HPDE6-E6E7 (cell line): ENCODE measurements around the gene MS4A12.
"Not testable (repeated sequence)": the region's sequence is repeated elsewhere in the genome, so short reads cannot be mapped to it uniquely, and the experiment has no call there.

Source experiments
- DNase-seq: peaks from one replicate; pipeline ENCODE4 v3.0.0; 2011; ENCODE audit warnings: missing footprints; ENCODE audit errors: extremely low spot score

The MS4A12 gene

DNA sequence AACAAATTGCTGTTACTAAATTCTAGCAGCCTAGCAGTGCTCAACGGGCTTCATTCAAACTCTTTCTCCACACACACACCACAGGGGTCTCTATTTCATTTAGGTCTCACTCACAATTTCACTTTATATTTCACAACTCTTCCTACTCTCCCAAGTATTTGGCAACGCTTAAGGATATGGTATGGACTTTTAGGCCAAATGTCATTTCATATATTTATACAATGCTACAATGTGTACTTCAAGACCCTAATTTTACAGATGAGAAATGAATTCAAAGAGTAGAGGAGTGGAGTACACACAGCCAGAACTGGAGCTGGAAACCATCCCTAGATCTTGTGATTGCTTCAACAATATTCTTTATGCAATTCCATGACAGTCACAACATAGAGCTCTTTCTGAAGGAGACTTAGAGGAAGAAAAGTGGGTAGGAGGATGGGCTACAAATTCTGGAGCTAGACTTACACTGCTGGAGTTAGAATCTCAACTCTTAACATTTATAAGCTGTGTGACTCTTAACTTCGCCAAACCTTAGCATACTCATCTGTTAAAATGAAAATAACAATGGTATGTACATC, 20.2 kb downstream of the MS4A12 start:
- DNase-seq = no peak

DNA sequence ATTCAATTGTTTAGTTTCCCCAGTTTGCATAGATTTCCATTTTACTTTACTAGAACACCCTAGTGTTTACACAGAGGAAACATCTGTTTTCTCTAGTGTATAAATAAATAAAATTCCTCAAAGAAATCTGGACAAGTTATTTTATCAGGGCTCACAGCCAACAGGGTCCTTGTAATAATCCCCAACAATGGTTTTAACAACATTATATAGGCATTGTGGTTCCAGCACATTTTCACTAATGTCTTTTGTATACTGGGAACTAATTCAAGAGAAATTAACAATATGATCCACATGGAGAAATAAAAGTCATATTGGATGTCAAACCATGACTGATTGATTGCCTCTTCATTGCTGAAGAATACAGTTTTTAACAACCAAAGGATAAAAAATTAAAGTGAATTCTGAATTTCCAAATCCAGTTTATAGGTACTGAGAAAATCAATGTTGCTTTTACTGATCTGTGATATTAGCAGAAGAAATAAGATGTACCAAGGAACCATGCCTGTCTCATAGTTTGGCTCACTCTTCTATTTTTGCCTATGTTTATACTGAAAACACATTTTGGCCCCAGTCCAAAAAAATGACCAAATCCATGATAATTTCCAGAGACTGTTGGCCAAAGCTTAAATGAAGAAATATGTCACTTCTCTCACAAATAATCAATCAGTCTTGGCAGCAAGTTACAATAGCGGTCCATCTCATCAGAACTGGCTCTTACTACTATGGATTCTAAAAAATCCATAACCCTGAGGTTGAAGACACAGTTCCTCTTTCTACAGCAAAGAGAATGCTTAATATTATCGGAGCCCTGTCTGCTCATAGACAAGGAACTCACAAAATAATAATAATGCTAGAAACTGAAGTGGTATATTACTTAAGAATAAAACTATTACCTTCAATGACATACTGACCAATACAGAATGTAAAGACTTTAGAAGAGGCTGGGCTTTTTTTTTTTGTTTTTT, 21.2 kb downstream of the MS4A12 start:
- DNase-seq = no peak

DNA sequence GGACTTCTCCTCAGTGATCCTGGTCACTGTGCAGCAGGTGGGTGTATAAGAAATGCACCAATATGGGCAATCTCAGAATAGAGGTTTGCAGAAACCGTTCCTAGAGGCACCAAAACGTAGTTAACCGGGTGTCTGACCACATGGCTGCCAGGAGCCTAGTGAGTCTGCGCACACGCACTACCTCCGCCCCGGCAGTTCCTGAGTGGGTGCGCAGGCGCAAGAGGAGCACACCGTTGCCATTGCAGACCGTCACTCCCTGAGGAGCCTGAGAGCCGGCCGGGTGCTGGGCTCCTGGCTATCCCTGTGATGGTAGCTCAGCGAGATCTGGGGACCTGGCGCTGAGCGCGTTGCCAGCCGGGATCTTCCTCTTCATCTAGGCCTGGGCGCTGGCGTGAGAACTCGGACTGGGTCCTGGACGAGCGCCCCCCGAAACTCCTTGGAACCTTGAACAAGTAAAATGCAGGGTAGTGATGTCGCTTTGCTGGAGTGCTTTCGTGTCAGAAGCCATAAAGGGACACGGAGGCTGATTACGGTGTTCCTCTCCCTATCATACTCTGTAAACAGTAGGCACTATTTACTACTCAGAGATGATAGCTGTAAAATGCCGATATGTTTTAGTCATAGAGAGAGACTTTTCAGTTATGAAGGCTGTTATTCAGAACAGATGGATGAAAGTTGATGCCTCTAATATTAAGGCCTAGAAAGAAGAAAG, 22.7 kb downstream of the MS4A12 start, which contains the start of gene MS4A13:
TSS of gene MS4A13 (plus strand) at position 249 of the 712 bp plus-strand sequence. CDS start 2,692 bp downstream, outside the sequence.
- DNase-seq = no peak

DNA sequence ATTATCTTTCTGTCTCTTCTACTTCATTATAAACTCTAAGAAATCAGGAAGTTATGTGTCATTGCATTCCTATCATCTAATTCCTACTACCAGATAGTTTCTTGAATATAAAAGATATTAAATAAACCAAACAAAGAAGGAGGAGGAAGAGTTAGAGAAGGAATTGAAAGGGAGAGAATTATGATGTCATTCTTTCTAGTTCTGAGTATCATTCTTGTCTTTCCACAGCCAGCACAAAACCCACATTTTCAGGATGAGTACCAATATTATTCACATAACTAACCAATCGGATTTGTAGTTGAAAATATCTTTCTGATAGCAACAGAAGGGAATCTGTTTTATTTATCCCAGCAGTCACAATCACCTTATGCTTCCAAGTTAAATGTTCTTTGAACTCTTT, 35.9 kb downstream of the MS4A12 start:
- no peak for DNase-seq

DNA sequence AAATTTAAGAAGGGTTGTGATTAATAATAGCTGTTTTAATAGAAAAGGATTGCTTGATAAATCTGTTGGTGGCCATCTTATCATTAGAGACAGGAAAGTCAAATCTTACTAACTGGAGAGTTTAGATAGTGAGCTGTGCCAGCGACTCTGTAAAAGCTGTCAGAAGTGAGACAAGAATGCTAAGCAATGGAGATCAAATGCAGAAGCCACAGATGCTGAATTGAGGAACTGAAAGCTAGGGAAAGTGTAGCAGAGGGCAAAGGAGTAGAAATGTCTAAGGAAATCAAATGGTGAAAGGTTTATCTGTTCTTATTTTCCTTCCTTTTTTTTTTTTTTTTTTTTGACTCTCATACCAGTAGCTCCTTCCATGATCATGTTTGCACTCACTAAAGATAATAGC, 36.4 kb downstream of the MS4A12 start:
- DNase-seq = no peak

DNA sequence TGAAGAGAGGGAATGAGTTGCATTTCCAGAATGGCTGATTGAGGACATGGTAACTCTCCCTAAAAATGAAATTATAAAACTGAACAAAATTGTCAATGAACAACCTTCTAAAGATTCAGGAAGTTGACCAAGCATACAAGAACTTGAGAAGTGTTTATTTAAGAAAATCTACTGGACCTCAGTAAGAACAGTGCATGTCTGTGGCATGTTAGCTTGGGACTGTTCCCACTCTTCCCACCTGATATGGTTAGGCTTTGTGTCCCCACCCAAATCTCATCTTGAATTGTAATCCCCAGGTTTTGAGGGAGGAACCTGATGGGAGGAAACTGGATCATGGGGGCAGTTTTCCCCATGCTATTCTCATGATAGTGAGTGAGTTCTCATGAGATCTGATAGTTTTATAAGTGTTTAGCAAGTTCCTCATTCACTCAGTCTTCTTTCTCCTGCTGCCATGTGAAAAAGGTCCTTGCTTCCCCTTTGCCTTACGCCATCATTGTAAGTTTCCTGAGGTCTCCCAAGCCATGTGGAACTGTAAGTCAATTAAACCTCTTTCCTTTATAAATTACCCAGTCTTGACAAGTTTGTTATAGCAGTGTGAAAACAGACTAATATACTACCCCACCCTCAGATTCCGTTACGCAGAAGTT, 38.0 kb downstream of the MS4A12 start:
- DNase-seq = no peak

DNA sequence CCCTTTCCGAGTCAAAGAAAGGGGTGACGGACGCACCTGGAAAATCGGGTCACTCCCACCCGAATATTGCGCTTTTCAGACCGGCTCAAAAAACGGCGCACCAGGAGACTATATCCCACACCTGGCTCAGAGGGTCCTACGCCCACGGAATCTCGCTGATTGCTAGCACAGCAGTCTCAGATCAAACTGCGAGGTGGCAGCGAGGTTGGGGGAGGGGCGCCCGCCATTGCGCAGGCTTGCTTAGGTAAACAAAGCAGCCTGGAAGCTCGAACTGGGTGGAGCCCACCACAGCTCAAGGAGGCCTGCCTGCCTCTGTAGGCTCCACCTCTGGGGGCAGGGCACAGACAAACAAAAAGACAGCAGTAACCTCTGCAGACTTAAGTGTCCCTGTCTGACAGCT, 39.8 kb downstream of the MS4A12 start:
- DNase-seq = not testable (repeated sequence)

DNA sequence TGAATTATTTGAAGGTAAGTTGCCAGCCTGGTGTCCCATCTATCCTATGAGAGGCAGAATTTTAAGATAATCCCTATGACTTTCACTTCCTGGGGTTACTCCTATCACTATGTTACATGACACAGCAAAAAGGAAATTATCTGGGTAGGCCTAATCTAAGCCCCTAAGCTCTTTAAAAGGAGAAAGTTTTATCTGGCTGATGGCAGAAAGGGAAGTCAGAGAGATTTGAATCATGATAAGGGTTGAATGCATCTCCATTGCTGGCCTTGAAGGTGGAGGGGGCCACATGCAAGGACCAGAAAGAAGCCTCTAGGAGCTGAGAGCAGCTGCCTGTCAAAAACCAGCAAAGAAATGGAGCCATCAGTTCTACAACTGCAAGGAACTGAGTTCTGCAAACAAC, 46.0 kb downstream of the MS4A12 start:
- DNase-seq = not testable (repeated sequence)

DNA sequence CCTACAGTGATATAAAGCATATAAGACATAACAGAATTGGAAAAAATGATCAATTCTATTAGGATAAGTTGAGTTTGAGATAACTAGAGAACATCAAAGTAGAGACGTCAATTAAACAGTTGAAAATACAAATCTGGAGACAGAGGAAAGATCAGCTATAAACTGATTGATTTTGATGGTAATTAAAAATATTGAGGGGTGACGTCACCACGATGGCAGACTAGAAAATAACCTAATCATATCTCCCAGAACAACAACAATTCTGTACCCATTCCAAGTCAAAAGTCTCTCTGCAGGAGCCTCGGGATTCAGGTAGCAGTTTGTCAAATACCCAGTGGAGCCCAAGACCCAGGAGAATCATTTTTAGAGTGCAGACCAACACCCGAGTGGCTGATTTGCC, 51.5 kb downstream of the MS4A12 start:
- no peak for DNase-seq
